Eye (tissue), 1 donor: ENCODE measurements around the gene R3HCC1L.
"Not testable (repeated sequence)": the region's sequence is repeated elsewhere in the genome, so short reads cannot be mapped to it uniquely, and the experiment has no call there.

ENCODE experiments used
- DNase-seq: peaks from one replicate; pipeline ENCODE4 v3.0.0-alpha.2; 2015

Gene R3HCC1L

DNA sequence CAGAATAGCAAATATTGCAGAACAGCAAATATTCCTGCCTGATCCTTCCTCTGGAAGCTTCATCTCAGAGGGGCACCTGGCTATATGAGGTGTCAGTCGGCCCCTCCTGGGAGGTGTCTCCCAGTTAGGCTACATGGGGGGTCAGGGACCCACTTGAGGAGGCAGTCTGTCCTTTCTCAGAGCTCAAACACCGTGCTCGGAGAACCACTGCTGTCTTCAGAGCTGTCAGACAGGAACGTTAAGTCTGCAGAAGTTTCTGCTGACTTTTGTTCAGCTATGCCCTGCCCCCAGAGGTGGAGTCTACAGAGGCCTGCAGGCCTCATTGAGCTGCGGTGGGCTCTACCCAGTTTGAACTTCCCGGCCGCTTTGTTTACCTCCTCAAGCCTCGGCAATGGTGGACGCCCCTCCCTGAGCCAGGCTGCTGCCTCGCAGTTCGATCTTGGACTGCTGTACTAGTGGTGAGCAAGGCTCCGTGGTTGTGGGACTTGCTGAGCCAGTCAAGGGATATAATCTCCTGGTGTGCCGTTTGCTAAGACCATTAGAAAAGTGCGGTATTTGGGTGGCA, 48.0 kb downstream of the R3HCC1L start:
- DNase-seq: not testable (repeated sequence)

GRCh38 chr10:98186681-98187080, 52.2 kb downstream of the R3HCC1L start:
- no peak for DNase-seq

GRCh38 chr10:98190773-98191172, 56.3 kb downstream of the R3HCC1L start:
- DNase-seq: not testable (repeated sequence)

GRCh38 chr10:98193037-98193436, 58.6 kb downstream of the R3HCC1L start:
- no peak for DNase-seq

DNA sequence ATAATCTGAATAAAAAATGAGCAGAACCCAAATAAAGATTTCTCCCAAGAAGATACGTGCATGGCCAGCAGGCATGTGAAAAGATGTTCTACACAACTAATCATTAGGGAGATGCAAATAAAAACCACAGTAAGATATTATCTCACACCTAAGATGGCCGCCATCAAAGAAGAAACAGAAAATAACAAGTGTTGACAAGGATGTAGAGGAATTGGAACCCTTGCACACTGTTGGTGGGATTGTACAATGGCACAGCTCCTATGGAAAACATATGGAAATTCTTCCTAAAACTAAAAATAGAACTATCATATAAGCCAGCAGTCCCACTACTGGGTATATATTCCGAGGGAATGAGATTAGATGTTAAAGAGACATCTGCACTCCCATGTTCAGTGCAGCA, 60.2 kb downstream of the R3HCC1L start:
- no peak for DNase-seq

DNA sequence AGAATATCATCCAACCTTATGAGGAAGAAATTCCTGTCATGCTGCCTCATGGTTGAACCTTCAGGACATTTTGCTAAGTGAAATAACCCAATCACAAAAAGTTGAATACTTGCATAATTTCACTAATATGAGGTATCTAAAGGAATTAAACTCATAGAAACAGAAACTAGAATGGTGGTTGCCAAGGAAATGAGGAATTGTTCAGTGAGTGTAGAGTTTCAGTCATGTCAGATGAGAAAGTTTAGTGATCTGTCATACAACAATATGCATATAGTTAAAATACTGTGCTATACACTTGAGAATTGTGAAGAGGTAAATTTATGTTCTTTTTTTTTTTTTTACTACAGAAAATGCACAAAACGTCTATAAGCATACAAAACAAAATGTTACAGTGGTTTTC, 60.7 kb downstream of the R3HCC1L start:
- no peak for DNase-seq

GRCh38 chr10:98196985-98197384, 62.5 kb downstream of the R3HCC1L start:
- no peak for DNase-seq

GRCh38 chr10:98201760-98202159, 67.3 kb downstream of the R3HCC1L start:
- DNase-seq: no peak

- no peak for DNase-seq
These were observed 67.9 kb downstream of the R3HCC1L start for GRCh38 chr10:98202378-98202777.

DNA sequence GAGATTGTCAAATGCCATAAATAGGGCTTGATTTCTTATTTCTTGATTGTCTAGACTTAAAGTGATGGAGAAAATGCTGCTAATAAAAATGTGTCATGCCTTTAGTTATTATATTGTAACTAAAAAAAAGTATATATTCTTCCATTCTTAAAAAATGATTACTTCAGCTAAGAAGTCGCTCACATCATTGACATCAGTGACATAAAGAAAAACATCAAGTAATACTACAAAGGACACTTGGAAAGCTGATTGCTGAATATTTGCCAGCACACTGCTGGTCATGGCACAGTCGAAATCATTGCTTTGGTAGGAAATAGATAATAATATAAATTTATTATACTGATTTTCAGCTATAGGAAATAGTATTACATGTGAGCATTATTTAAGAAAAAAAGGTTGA, 70.9 kb downstream of the R3HCC1L start:
- DNase-seq: no peak

DNA sequence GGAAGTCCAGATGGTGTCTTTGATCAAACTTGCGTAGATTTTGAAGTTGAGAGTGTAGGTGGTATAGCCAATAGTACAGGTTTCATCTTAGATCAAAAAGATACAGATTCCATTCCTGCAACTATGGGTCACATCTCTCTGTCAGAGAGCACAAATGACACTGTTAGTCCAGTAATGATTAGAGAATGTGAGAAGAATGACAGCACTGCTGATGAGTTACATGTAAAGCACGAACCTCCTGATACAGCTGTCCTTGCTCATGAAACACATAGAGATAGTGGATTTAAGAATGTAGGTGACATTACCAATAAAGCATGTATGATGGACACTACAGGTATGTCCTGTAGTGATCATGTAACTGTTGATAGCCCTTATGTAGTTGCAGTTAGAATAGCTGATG, 74.5 kb downstream of the R3HCC1L start:
- no peak for DNase-seq

DNA sequence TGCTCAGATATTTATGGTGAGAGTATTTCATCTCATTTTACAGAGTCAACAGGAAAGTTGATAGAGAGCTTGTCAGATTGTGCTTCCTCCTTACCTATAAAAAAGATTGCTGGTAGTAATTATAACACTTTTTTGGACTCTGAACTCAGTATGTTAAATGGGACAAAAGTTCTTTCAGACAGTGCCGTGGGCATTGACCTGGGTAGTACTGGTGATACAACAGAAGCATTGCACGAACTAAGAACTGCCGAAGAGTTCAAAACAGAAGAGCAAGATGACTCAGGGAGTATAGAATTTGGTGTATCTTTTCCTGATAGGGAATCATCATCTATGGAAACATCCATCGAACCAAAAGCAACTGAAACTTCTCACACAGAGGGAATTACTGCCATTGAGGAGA, 75.0 kb downstream of the R3HCC1L start:
- no peak for DNase-seq

DNA sequence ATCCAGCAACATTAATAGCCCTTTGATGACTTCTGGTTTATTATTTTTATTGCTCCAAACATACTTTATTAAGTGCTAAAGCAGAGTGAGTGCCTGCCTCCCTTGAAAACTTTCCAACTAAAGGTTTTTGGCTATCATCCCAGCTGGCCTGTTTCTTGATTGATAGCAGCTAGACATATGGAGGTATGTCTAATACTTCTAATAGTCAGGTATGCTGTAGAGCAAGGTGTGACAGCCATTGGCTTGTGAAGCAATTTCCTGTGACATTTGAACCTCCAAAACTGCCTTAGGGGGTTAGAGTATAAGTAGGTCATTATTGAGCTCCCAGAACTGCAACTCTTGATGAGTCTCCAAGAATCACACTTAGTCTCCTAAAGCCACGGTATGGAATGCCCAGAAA, 77.7 kb downstream of the R3HCC1L start:
- DNase-seq: no peak

GRCh38 chr10:98213740-98214139, 79.3 kb downstream of the R3HCC1L start:
- DNase-seq: no peak

DNA sequence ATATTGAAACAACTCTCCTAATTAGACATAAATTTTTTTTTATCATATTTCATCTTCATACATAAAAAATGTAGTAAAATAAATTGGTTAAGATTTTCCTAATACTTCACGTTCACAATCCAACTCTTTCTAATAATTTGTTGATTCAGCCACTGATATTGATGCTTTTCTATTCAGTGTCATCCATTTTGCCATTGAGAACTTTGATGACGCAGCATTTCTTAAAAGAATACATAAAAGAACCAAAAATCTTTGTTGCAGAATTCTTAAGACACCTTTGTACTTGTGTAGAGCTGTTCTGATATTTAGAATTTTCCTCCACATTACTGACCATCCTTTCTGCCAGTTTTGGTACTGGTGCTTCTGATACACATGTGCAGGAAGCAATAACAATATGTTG, 80.9 kb downstream of the R3HCC1L start:
- no peak for DNase-seq

DNA sequence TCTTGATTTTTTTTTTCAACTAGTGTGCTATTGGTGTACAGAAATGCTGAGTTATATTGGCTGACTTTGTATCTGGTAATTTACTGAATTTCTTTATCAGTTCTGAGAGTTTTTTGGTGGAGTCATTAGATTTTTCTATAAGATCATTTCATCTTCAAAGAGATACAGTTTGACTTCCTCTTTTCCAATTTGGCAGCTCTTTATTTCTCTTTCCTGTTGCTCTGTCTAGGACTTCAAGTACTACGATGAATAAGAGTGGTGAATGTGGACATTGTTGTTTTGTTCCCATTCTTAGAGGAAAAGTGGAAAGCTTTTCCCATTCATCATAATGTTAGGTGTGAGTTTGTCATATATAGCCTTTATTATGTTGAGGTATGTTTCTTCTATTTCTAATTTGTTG, 83.3 kb downstream of the R3HCC1L start:
- no peak for DNase-seq

GRCh38 chr10:98223874-98224273, 89.4 kb downstream of the R3HCC1L start:
- no peak for DNase-seq

DNA sequence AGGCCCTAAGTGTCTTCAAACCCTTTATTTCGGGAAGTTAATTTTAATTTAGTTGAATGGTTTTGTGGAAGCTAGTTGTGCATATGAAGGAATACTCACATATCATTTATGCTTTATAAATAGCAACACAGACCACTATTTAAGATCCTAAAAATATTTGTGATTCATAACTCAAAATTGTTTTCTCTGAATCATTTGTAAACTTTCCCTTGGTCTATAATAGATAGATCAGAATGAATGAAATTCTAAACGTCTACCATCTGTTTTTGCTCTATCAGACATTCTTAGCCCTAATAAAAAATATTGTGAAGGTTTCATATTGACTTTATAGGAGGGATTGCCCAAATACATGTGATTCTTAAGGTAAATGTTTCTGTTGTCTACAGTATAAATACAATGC, 90.1 kb downstream of the R3HCC1L start:
- DNase-seq: no peak

DNA sequence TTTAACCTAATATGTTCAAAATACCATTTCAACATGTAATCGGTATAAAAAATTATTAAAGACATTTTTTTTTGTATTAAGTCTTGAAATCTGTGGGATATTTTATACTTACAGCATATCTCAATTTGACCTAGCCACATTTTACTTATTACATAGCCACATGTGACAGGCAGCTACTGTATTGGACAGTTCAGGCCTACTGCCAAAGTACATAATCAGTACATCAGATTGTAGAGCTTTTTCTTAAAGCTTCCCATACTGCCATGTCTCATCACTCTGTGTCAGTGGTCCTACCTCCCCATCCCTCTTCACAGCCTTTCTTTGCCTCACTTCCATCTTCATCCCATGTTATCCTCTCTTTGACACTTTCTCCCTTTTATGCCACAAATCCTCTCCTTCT, 90.5 kb downstream of the R3HCC1L start:
- DNase-seq: no peak

- DNase-seq: no peak
These were observed 92.2 kb downstream of the R3HCC1L start for GRCh38 chr10:98226508-98227144.

GRCh38 chr10:98227713-98228112, 93.3 kb downstream of the R3HCC1L start:
- not testable (repeated sequence) for DNase-seq

DNA sequence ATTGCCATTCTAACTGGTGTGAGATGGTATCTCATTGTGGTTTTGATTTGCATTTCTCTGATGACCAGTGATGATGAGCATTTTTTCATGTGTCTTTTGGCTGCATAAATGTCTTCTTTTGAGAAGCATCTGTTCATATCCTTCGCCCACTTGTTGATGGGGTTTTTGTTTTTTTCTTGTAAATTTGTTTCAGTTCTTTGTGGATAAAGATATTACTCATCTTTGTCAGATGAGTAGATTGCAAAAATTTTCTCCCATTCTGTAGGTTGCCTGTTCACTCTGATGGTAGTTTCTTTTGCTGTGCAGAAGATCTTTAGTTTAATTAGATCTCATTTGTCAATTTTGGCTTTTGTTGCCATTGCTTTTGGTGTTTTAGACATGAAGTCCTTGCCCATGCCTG, 93.8 kb downstream of the R3HCC1L start:
- not testable (repeated sequence) for DNase-seq

DNA sequence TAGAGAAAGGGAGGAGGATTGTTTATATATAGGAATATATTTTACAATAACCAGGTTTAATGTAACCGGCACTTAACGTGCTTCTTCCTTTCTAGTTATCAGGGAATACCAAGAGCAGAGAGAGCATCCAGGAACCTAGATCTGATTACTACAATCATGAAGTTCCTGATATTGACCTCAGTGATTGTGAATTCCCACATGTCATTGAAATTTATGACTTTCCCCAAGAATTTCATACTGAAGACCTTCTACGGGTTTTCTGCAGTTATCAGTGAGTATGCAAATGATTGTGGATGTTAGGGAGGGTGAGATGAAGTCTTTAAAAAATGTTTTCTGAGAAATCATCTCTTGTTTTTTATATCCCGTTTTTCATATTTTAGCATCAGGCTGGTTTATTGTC, 97.0 kb downstream of the R3HCC1L start:
- DNase-seq: no peak

DNA sequence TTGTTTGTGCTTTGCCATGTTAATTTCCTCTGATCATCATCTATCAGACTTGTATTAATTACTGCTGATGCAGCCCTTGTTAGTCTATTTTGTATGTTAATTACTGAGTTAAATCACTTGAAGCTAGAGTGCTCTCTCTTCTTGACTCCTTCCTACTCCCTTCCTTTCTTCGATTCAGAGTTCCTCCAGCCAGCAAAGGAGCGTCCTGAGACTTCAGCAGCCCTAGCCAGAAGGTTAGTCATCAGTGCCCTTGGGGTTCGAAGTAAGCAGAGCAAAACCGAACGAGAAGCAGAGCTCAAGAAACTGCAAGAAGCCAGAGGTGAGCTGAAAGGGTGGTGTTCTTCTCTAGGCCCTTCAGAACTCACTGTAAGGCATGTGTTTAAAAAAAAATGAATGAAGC, 101.4 kb downstream of the R3HCC1L start:
- DNase-seq: no peak

- DNase-seq: no peak
These were observed 102.4 kb downstream of the R3HCC1L start for GRCh38 chr10:98236862-98237261.
